ENCODE results near the gene GRB2.
A peak's percentile ranks its signal among the peaks of the same experiment; 100 is the strongest.
"Not testable (repeated sequence)": the region's sequence is repeated elsewhere in the genome, so short reads cannot be mapped to it uniquely, and the experiment has no call there.

GRB2 gene

GRCh38 chr17:75405365-75406221 lies at the start of gene GRB2:
TSS of gene GRB2 (minus strand) at chr17:75405678. CDS start at chr17:75393628, 12,050 bp downstream.
- DNase-seq (ENCODE audit: low spot score) (peak; percentile 91), FAIRE-seq (no peak)

- FAIRE-seq; DNase-seq (ENCODE audit: low spot score): not testable (repeated sequence)
Observed at GRCh38 chr17:75454672-75455071, 49.2 kb upstream of the GRB2 start.

- peak; percentile 91 for FAIRE-seq
- DNase-seq (ENCODE audit: low spot score) = peak; percentile 91
Observed at GRCh38 chr17:75454193-75454592, 48.7 kb upstream of the GRB2 start.

- FAIRE-seq (no peak), DNase-seq (ENCODE audit: low spot score) (no peak)
Observed at GRCh38 chr17:75450270-75450669, 44.8 kb upstream of the GRB2 start.

- FAIRE-seq = no peak
Observed at GRCh38 chr17:75447951-75448856, 42.7 kb upstream of the GRB2 start.

GRCh38 chr17:75445896-75446295 lies 40.4 kb upstream of the GRB2 start:
- FAIRE-seq; DNase-seq (ENCODE audit: low spot score): not testable (repeated sequence)

More at GRCh38 chr17:75447951-75448856, 42.7 kb upstream of the GRB2 start:
- peak; percentile 44 for DNase-seq (ENCODE audit: low spot score)

- FAIRE-seq (no peak), DNase-seq (ENCODE audit: low spot score) (no peak)
Observed at GRCh38 chr17:75445296-75445695, 39.8 kb upstream of the GRB2 start.

- FAIRE-seq (no peak), DNase-seq (ENCODE audit: low spot score) (no peak)
Observed at GRCh38 chr17:75442168-75443103, 37.0 kb upstream of the GRB2 start.

- DNase-seq (ENCODE audit: low spot score) (no peak), FAIRE-seq (no peak)
Observed at GRCh38 chr17:75440738-75441448, 35.4 kb upstream of the GRB2 start.

- DNase-seq (ENCODE audit: low spot score) (no peak), FAIRE-seq (no peak)
Observed at GRCh38 chr17:75439287-75439686, 33.8 kb upstream of the GRB2 start.

- DNase-seq (ENCODE audit: low spot score) = not testable (repeated sequence)
Observed at GRCh38 chr17:75437404-75437803, 31.9 kb upstream of the GRB2 start.

GRCh38 chr17:75434433-75434832 lies 29.0 kb upstream of the GRB2 start:
- not testable (repeated sequence) for FAIRE-seq; DNase-seq (ENCODE audit: low spot score)

More at GRCh38 chr17:75437404-75437803, 31.9 kb upstream of the GRB2 start:
- not testable (repeated sequence) for FAIRE-seq

- FAIRE-seq (no peak), DNase-seq (ENCODE audit: low spot score) (no peak)
Observed at GRCh38 chr17:75433218-75433783, 27.8 kb upstream of the GRB2 start.

GRCh38 chr17:75430159-75430974 lies 24.9 kb upstream of the GRB2 start:
- FAIRE-seq = peak; percentile 25
- peak; percentile 81 for DNase-seq (ENCODE audit: low spot score)

- no peak for FAIRE-seq
- DNase-seq (ENCODE audit: low spot score) = peak; percentile 76
Observed at GRCh38 chr17:75428543-75429469, 23.3 kb upstream of the GRB2 start.

- no peak for DNase-seq (ENCODE audit: low spot score)
- FAIRE-seq = no peak
Observed at GRCh38 chr17:75418531-75418930, 13.1 kb upstream of the GRB2 start.

- FAIRE-seq (no peak), DNase-seq (ENCODE audit: low spot score) (no peak)
Observed at GRCh38 chr17:75417054-75417580, 11.6 kb upstream of the GRB2 start.

GRCh38 chr17:75416006-75416405 lies 10.5 kb upstream of the GRB2 start:
- FAIRE-seq (no peak), DNase-seq (ENCODE audit: low spot score) (no peak)
